ENCODE measurements around the gene WRAP73. TPM values are rescaled to one million over a fixed set of nuclear protein-coding genes. Genes with fewer than 3 reads are reported as not detected.

The WRAP73 gene
- total RNA-seq, 1 experiment from 2014 or later: 41.2 TPM

DNA sequence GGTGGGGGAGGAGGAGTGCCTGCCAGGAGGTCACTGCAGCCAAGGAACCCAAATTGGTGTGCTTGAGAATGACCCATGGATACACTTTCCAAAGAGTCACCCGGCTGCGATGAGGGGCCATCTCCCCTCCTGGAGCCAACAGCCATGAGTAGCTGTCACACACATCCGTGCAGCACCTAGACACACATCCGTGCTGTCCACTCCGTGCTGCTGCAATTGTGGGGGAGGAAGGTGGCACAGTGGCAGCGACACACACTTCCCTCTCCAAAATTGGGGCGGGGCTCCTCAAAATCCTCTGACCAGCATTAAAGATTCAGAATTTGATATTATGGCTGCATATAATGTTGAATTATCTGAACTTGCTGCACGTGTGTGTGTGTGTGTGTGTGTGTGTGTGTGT is 18.2 kb upstream of the WRAP73 start:
- H3K27ac ChIP-seq (ENCODE audit: low read depth, low read length, poor library complexity, severe bottlenecking): no peak overlapping the region
- H3K36me3 ChIP-seq (ENCODE audit: insufficient read depth, low read length, poor library complexity, severe bottlenecking): no peaks in the 10 kb centered on the region
- H3K9me3 ChIP-seq (ENCODE audit: low read depth, low read length, poor library complexity, severe bottlenecking): no peaks in the 10 kb centered on the region
- CTCF ChIA-PET: no interaction called here
- H3K4me1 ChIP-seq (ENCODE audit: insufficient read depth, low read length, poor library complexity, severe bottlenecking): peaks cover 15% of the 10 kb centered on the region
- TF ChIP-seq, protein P1, sequence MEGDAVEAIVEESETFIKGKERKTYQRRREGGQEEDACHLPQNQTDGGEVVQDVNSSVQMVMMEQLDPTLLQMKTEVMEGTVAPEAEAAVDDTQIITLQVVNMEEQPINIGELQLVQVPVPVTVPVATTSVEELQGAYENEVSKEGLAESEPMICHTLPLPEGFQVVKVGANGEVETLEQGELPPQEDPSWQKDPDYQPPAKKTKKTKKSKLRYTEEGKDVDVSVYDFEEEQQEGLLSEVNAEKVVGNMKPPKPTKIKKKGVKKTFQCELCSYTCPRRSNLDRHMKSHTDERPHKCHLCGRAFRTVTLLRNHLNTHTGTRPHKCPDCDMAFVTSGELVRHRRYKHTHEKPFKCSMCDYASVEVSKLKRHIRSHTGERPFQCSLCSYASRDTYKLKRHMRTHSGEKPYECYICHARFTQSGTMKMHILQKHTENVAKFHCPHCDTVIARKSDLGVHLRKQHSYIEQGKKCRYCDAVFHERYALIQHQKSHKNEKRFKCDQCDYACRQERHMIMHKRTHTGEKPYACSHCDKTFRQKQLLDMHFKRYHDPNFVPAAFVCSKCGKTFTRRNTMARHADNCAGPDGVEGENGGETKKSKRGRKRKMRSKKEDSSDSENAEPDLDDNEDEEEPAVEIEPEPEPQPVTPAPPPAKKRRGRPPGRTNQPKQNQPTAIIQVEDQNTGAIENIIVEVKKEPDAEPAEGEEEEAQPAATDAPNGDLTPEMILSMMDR (conservative IDR thresholded peaks at IDR 0.05; ENCODE audit: low read depth, low read length): no peak
- no peak for TF ChIP-seq EZH2 (IDR thresholded peaks at IDR 0.05; ENCODE audit: borderline replicate concordance, low read depth, low read length, poor library complexity, severe bottlenecking)
- no peak overlapping the region for H3K4me3 ChIP-seq (ENCODE audit: low read depth, low read length, poor library complexity, severe bottlenecking)
- no TSS peak for BruUV-seq (replicated peaks)
- intact Hi-C loops (cut with micrococcal nuclease; ENCODE audit: unreplicated experiment): no loop called here
- POLR2A ChIA-PET (ENCODE audit: low non-redundant PET): interaction anchor here (0.5 kb wide), 1 partner anchor 874 kb away, joined by 3 read pairs; no protein-coding TSS in a partner anchor
- no peaks in the 10 kb centered on the region for H3K27me3 ChIP-seq (replicated peaks; ENCODE audit: insufficient read depth, low read depth, low read length, poor library complexity)
- DNase-seq (ENCODE audit: low spot score): no peak

DNA sequence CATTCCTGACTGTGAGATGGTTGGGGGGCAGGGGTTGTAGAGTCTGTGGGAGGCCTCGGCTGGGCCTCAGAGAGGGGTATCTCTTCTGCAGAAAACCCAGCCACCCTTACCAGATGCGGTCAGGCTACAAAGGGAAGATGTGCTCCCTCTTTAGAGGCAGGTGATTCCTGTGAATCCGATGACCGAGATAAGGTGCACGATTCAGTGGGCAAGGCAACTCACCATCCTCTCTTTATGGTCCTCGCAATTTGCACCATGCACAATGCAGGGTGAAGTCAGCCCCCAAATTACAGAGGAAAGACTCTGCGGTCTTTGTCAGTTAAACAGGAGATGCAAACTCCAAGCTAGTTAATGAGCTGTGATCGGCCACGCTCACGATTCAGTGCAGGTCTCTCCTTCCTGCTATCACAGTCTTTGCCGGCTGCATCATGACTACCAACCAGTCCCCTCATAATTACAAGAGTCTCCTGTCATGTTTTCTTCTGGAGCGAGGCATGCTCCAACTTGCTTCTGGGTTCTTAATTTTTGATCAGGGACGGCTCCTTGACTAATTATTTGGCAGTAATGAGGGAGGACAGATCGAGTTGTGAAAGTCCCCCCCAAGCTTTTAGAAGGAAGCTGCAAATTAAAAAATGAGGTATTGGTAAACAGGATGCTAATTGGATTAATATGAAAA is 14.9 kb upstream of the WRAP73 start:
- Histone ChIP-seq H3K9me3 (ENCODE audit: low read depth, low read length, poor library complexity, severe bottlenecking) (no peaks in the 10 kb centered on the region), H3K36me3 (ENCODE audit: insufficient read depth, low read length, poor library complexity, severe bottlenecking) (no peaks in the 10 kb centered on the region), H3K27me3 (replicated peaks; ENCODE audit: insufficient read depth, low read depth, low read length, poor library complexity) (no peaks in the 10 kb centered on the region), H3K4me1 (ENCODE audit: insufficient read depth, low read length, poor library complexity, severe bottlenecking) (peaks cover 15% of the 10 kb centered on the region), H3K27ac (ENCODE audit: low read depth, low read length, poor library complexity, severe bottlenecking) (no peak overlapping the region), H3K4me3 (ENCODE audit: low read depth, low read length, poor library complexity, severe bottlenecking) (no peak overlapping the region)
- ChIA-PET CTCF (no interaction called here), POLR2A (ENCODE audit: low non-redundant PET) (interaction anchor here (0.6 kb wide), 1 partner anchor 83 kb away, joined by 4 read pairs; no protein-coding TSS in a partner anchor)
- BruUV-seq (replicated peaks): no TSS peak
- intact Hi-C loops (cut with micrococcal nuclease; ENCODE audit: unreplicated experiment): no loop called here
- no peak for DNase-seq (ENCODE audit: low spot score)
- TF ChIP-seq, protein P1 (conservative IDR thresholded peaks at IDR 0.05; ENCODE audit: low read depth, low read length): no peak
- TF ChIP-seq EZH2 (IDR thresholded peaks at IDR 0.05; ENCODE audit: borderline replicate concordance, low read depth, low read length, poor library complexity, severe bottlenecking): no peak

DNA sequence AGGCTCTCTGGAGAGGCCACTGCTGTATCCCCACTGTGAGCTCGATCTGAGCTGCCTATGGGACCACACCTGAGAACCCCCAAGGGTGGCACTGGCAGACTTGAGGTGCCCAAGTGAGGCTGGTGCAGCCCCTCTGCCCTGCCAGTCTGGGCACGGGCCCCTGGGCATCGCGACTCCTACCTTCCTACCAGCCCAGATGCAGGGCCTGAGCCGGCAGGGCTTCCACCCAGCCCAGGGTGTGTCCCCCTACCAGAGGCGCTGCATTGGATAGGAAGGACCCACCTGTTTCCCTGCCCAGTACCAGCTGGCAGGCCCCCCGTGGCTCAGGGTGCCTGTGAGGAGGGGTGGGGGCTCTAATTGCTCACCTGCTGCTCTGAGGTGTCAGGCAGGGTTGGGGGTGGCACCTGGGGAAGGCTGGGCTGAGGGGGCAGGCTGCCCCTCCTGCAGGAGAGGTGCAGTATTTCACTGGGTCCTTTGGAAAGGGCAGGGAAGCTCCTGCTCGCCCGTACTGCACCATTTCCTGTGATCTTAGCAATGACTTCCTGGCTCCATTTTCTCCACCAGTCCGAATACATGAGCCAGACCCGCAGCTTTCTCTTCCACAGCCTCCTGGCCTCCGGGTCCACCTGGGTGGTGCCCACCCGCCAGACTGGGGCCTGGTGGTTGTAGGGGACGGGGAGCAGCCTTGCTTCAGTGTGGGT is 14.2 kb upstream of the WRAP73 start:
- TF ChIP-seq, protein P1 (conservative IDR thresholded peaks at IDR 0.05; ENCODE audit: low read depth, low read length): no peak
- TF ChIP-seq EZH2 (IDR thresholded peaks at IDR 0.05; ENCODE audit: borderline replicate concordance, low read depth, low read length, poor library complexity, severe bottlenecking): no peak
- POLR2A ChIA-PET (ENCODE audit: low non-redundant PET): interaction anchor here (0.6 kb wide), 1 partner anchor 83 kb away, joined by 4 read pairs; no protein-coding TSS in a partner anchor
- CTCF ChIA-PET: no interaction called here
- no peak for DNase-seq (ENCODE audit: low spot score)
- no TSS peak for BruUV-seq (replicated peaks)
- Histone ChIP-seq H3K4me3 (ENCODE audit: low read depth, low read length, poor library complexity, severe bottlenecking) (no peak overlapping the region), H3K27ac (ENCODE audit: low read depth, low read length, poor library complexity, severe bottlenecking) (no peak overlapping the region), H3K4me1 (ENCODE audit: insufficient read depth, low read length, poor library complexity, severe bottlenecking) (peaks cover 15% of the 10 kb centered on the region), H3K27me3 (replicated peaks; ENCODE audit: insufficient read depth, low read depth, low read length, poor library complexity) (no peaks in the 10 kb centered on the region), H3K36me3 (ENCODE audit: insufficient read depth, low read length, poor library complexity, severe bottlenecking) (no peaks in the 10 kb centered on the region), H3K9me3 (ENCODE audit: low read depth, low read length, poor library complexity, severe bottlenecking) (no peaks in the 10 kb centered on the region)
- intact Hi-C loops (cut with micrococcal nuclease; ENCODE audit: unreplicated experiment): no loop called here
